GM18907 (cell line): ENCODE data around the gene SMG9.
"Not testable (repeated sequence)": the region's sequence is repeated elsewhere in the genome, so short reads cannot be mapped to it uniquely, and the experiment has no call there.

Experiments used
- ATAC-seq: cut with Tn5 transposase; IDR thresholded peaks from one replicate; pipeline ENCODE4 v1.9.1; 2021; ENCODE audit warnings: mild to moderate bottlenecking, moderate library complexity; ENCODE audit not compliant: unreplicated experiment

Gene SMG9

GRCh38 chr19:43695985-43696704 is 58.6 kb downstream of the SMG9 start:
- ATAC-seq = no peak

- no peak for ATAC-seq
These were observed 60.2 kb downstream of the SMG9 start for GRCh38 chr19:43694553-43694952.

GRCh38 chr19:43692877-43693276 is 61.9 kb downstream of the SMG9 start:
- ATAC-seq = no peak

- no peak for ATAC-seq
These were observed 62.4 kb downstream of the SMG9 start for GRCh38 chr19:43692385-43692784.

- no peak for ATAC-seq
These were observed 63.0 kb downstream of the SMG9 start for GRCh38 chr19:43691755-43692154.

GRCh38 chr19:43690890-43691289 is 63.9 kb downstream of the SMG9 start:
- no peak for ATAC-seq

GRCh38 chr19:43690444-43690843 is 64.3 kb downstream of the SMG9 start:
- no peak for ATAC-seq

GRCh38 chr19:43688059-43688701 is 66.6 kb downstream of the SMG9 start:
- ATAC-seq = no peak

GRCh38 chr19:43687660-43687997 is 67.1 kb downstream of the SMG9 start:
- no peak for ATAC-seq

- ATAC-seq = no peak
These were observed 70.4 kb downstream of the SMG9 start for GRCh38 chr19:43684326-43684725.

- no peak for ATAC-seq
These were observed 70.9 kb downstream of the SMG9 start for GRCh38 chr19:43683905-43684304.

GRCh38 chr19:43682824-43683661 is 71.7 kb downstream of the SMG9 start:
- ATAC-seq = no peak

GRCh38 chr19:43682269-43682668 is 72.5 kb downstream of the SMG9 start:
- not testable (repeated sequence) for ATAC-seq

- ATAC-seq = no peak
These were observed 72.9 kb downstream of the SMG9 start for GRCh38 chr19:43681821-43682220.

GRCh38 chr19:43678512-43679261 is 76.1 kb downstream of the SMG9 start:
- no peak for ATAC-seq
